ENCODE measurements around the gene RHBDF2. TPM values are rescaled to one million over a fixed set of nuclear protein-coding genes. Genes with fewer than 3 reads are reported as not detected.

The RHBDF2 gene
- total RNA-seq, 1 experiment from 2014 or later = 33.4 TPM

- ChIA-PET CTCF (no interaction called here), POLR2A (interaction anchor here (0.5 to 7.8 kb wide), 8 partner anchors 8 to 124 kb away, joined by 3 to 53 read pairs (median 4); partner anchors contain the start of gene RHBDF2)
- H3K4me3 Mint-ChIP-seq (ENCODE audit: unreplicated experiment) = no peak overlapping the region
- peaks cover 6% of the 10 kb centered on the region for H3K4me1 Mint-ChIP-seq (ENCODE audit: insufficient read depth, unreplicated experiment)
- TF ChIP-seq CTCF (IDR thresholded peaks at IDR 0.05; ENCODE audit: unreplicated experiment) = no peak
- intact Hi-C loops (cut with micrococcal nuclease) = no loop called here
- H3K27me3 Mint-ChIP-seq (ENCODE audit: insufficient read depth, unreplicated experiment) = no peaks in the 10 kb centered on the region
- no peak overlapping the region for H3K27ac Mint-ChIP-seq (ENCODE audit: low read depth, unreplicated experiment)
- no peak for DNase-seq (ENCODE audit: unreplicated experiment)
- no peaks in the 10 kb centered on the region for H3K9me3 Mint-ChIP-seq (ENCODE audit: unreplicated experiment)
- peaks cover 9% of the 10 kb centered on the region for H3K36me3 Mint-ChIP-seq (ENCODE audit: insufficient read depth, unreplicated experiment)
- BruUV-seq (replicated peaks) = no TSS peak
These were observed 15.7 kb downstream of the RHBDF2 start for GRCh38 chr17:76485569-76485968.

- CTCF ChIA-PET = no interaction called here
- intact Hi-C loops (cut with micrococcal nuclease) = no loop called here
- no peaks in the 10 kb centered on the region for H3K9me3 Mint-ChIP-seq (ENCODE audit: unreplicated experiment)
- POLR2A ChIA-PET = interaction anchor here (7.8 kb wide), 1 partner anchor 16 kb away, joined by 53 read pairs; the partner anchor contains the start of gene RHBDF2
- no TSS peak for BruUV-seq (replicated peaks)
- DNase-seq (ENCODE audit: unreplicated experiment) = no peak
- no peak overlapping the region for H3K27ac Mint-ChIP-seq (ENCODE audit: low read depth, unreplicated experiment)
- no peak overlapping the region for H3K4me3 Mint-ChIP-seq (ENCODE audit: unreplicated experiment)
- H3K27me3 Mint-ChIP-seq (ENCODE audit: insufficient read depth, unreplicated experiment) = no peaks in the 10 kb centered on the region
- peaks cover 6% of the 10 kb centered on the region for H3K4me1 Mint-ChIP-seq (ENCODE audit: insufficient read depth, unreplicated experiment)
- peaks cover 13% of the 10 kb centered on the region for H3K36me3 Mint-ChIP-seq (ENCODE audit: insufficient read depth, unreplicated experiment)
- no peak for TF ChIP-seq CTCF (IDR thresholded peaks at IDR 0.05; ENCODE audit: unreplicated experiment)
These were observed 16.9 kb downstream of the RHBDF2 start for GRCh38 chr17:76484228-76484725.

- intact Hi-C loops (cut with micrococcal nuclease) = no loop called here
- H3K27me3 Mint-ChIP-seq (ENCODE audit: insufficient read depth, unreplicated experiment) = no peaks in the 10 kb centered on the region
- H3K9me3 Mint-ChIP-seq (ENCODE audit: unreplicated experiment) = no peaks in the 10 kb centered on the region
- H3K27ac Mint-ChIP-seq (ENCODE audit: low read depth, unreplicated experiment) = no peak overlapping the region
- H3K4me3 Mint-ChIP-seq (ENCODE audit: unreplicated experiment) = no peak overlapping the region
- ChIA-PET POLR2A (interaction anchor here (0.7 kb wide), 1 partner anchor 19 kb away, joined by 3 read pairs; no protein-coding TSS in a partner anchor), CTCF (interaction anchor here (1.1 to 1.2 kb wide), 2 partner anchors 23 to 25 kb away, joined by 3 read pairs; no protein-coding TSS in a partner anchor)
- H3K36me3 Mint-ChIP-seq (ENCODE audit: insufficient read depth, unreplicated experiment) = peaks cover 11% of the 10 kb centered on the region
- BruUV-seq (replicated peaks) = no TSS peak
- H3K4me1 Mint-ChIP-seq (ENCODE audit: insufficient read depth, unreplicated experiment) = peaks cover 6% of the 10 kb centered on the region
- no peak for DNase-seq (ENCODE audit: unreplicated experiment)
- no peak for TF ChIP-seq CTCF (IDR thresholded peaks at IDR 0.05; ENCODE audit: unreplicated experiment)
These were observed 20.1 kb downstream of the RHBDF2 start for GRCh38 chr17:76481071-76481655.

GRCh38 chr17:76480632-76481031 is 20.6 kb downstream of the RHBDF2 start:
- intact Hi-C loops (cut with micrococcal nuclease) = no loop called here
- Mint-ChIP-seq H3K27me3 (ENCODE audit: insufficient read depth, unreplicated experiment) (no peaks in the 10 kb centered on the region), H3K9me3 (ENCODE audit: unreplicated experiment) (no peaks in the 10 kb centered on the region), H3K27ac (ENCODE audit: low read depth, unreplicated experiment) (no peak overlapping the region), H3K4me1 (ENCODE audit: insufficient read depth, unreplicated experiment) (peaks cover 6% of the 10 kb centered on the region), H3K36me3 (ENCODE audit: insufficient read depth, unreplicated experiment) (peaks cover 15% of the 10 kb centered on the region), H3K4me3 (ENCODE audit: unreplicated experiment) (no peak overlapping the region)
- no TSS peak for BruUV-seq (replicated peaks)
- ChIA-PET CTCF (interaction anchor here (1.1 kb wide), 1 partner anchor 22 kb away, joined by 3 read pairs; no protein-coding TSS in a partner anchor), POLR2A (no interaction called here)
- no peak for TF ChIP-seq CTCF (IDR thresholded peaks at IDR 0.05; ENCODE audit: unreplicated experiment)
- DNase-seq (ENCODE audit: unreplicated experiment) = no peak
